HepG2 (cell line): ENCODE data around the gene SPINK4. TPM values are rescaled to one million over a fixed set of nuclear protein-coding genes. Genes with fewer than 3 reads are reported as not detected.

Experiments used
- ARID4A ChIP-seq: sonication (generic); formaldehyde crosslinking; IDR thresholded peaks from 2 replicates; pipeline ENCODE4 v1.5.0; 2020; ENCODE audit warnings: mild to moderate bottlenecking, missing genetic modification reagents, borderline replicate concordance
- DR1 ChIP-seq: sonication (generic); formaldehyde crosslinking; IDR thresholded peaks from 2 replicates; pipeline ENCODE4 v1.8.0; 2021; ENCODE audit warnings: mild to moderate bottlenecking, missing genetic modification reagents, inconsistent platforms
- ELF1 ChIP-seq: sonication (generic); formaldehyde crosslinking; IDR thresholded peaks from 2 replicates; pipeline ENCODE4 v1.4.0; 2020; ENCODE audit warnings: missing genetic modification reagents
- FIP1L1 ChIP-seq: fragments of 200-400 bp; formaldehyde crosslinking; IDR thresholded peaks from 2 replicates; pipeline ENCODE4 v1.6.1; 2018; ENCODE audit warnings: low read depth, mild to moderate bottlenecking, low read length, moderate library complexity, borderline replicate concordance; ENCODE audit not compliant: insufficient read depth
- IKZF1 ChIP-seq: fragments of 450-650 bp; IDR thresholded peaks from 2 replicates; pipeline ENCODE4 v1.7.1; 2016
- MTERF4 ChIP-seq: sonication (generic); formaldehyde crosslinking; IDR thresholded peaks from 2 replicates; pipeline ENCODE4 v1.8.0; 2023; ENCODE audit warnings: mild to moderate bottlenecking, missing genetic modification reagents
- NAIF1 ChIP-seq: sonication (generic); formaldehyde crosslinking; IDR thresholded peaks from 2 replicates; pipeline ENCODE4 v1.5.0; 2020; ENCODE audit warnings: mild to moderate bottlenecking, missing genetic modification reagents, borderline replicate concordance
- POLR2AphosphoS5 ChIP-seq: IDR thresholded peaks from 2 replicates; pipeline ENCODE4 v1.6.1; 2012; ENCODE audit warnings: low read depth, low read length
- RBM39 ChIP-seq: fragments of 200-400 bp; formaldehyde crosslinking; IDR thresholded peaks from one replicate; pipeline ENCODE4 v1.6.1; 2018; ENCODE audit warnings: antibody characterized with exemption, mild to moderate bottlenecking, low read depth, low read length; ENCODE audit not compliant: poor library complexity, severe bottlenecking
- RORA ChIP-seq: sonication (generic); formaldehyde crosslinking; IDR thresholded peaks from 2 replicates; pipeline ENCODE4 v1.5.0; 2020; ENCODE audit warnings: mild to moderate bottlenecking, missing genetic modification reagents, moderate library complexity
- SAFB2 ChIP-seq: sonication (generic); formaldehyde crosslinking; IDR thresholded peaks from 2 replicates; pipeline ENCODE4 v1.5.1; 2020; ENCODE audit warnings: missing genetic modification reagents, low read depth, mild to moderate bottlenecking, borderline replicate concordance
- SAP130 ChIP-seq: IDR thresholded peaks from 2 replicates; pipeline ENCODE4 v1.6.1; 2016; ENCODE audit warnings: low read depth
- SIN3B ChIP-seq: fragments of 150-350 bp; IDR thresholded peaks from 2 replicates; pipeline ENCODE4 v1.6.1; 2014; ENCODE audit warnings: low read length
- ZNF24 ChIP-seq: fragments of 450-650 bp; IDR thresholded peaks from 2 replicates; pipeline ENCODE4 v1.6.1; 2017; ENCODE audit warnings: antibody characterized with exemption, mild to moderate bottlenecking
- ZNF30 ChIP-seq: sonication (generic); formaldehyde crosslinking; IDR thresholded peaks from 2 replicates; pipeline ENCODE4 v1.5.0; 2020; ENCODE audit warnings: mild to moderate bottlenecking, missing genetic modification reagents
- ZNF446 ChIP-seq: sonication (generic); formaldehyde crosslinking; IDR thresholded peaks from 2 replicates; pipeline ENCODE4 v1.5.0; 2020; ENCODE audit warnings: mild to moderate bottlenecking, missing genetic modification reagents
- ZNF543 ChIP-seq: sonication (generic); formaldehyde crosslinking; IDR thresholded peaks from 2 replicates; pipeline ENCODE4 v1.4.0; 2020; ENCODE audit warnings: mild to moderate bottlenecking, missing genetic modification reagents
- ZNF547 ChIP-seq: sonication (generic); formaldehyde crosslinking; IDR thresholded peaks from 2 replicates; pipeline ENCODE4 v1.5.1; 2020; ENCODE audit warnings: mild to moderate bottlenecking, missing genetic modification reagents
- ZNF567 ChIP-seq: sonication (generic); formaldehyde crosslinking; IDR thresholded peaks from 2 replicates; pipeline ENCODE4 v1.8.1; 2023; ENCODE audit warnings: mild to moderate bottlenecking, missing genetic modification reagents, borderline replicate concordance
- ZNF720 ChIP-seq: sonication (generic); formaldehyde crosslinking; IDR thresholded peaks from 2 replicates; pipeline ENCODE4 v1.4.0; 2020; ENCODE audit warnings: missing genetic modification reagents
- ZNF766 ChIP-seq: sonication (generic); formaldehyde crosslinking; IDR thresholded peaks from 2 replicates; pipeline ENCODE4 v1.5.0; 2020; ENCODE audit warnings: missing genetic modification reagents, borderline replicate concordance
- ZNF773 ChIP-seq: sonication (generic); formaldehyde crosslinking; IDR thresholded peaks from 2 replicates; pipeline ENCODE4 v1.4.0; 2020; ENCODE audit warnings: missing genetic modification reagents, borderline replicate concordance
- ZNF83 ChIP-seq: sonication (generic); formaldehyde crosslinking; IDR thresholded peaks from 2 replicates; pipeline ENCODE4 v1.4.0; 2020; ENCODE audit warnings: missing genetic modification reagents, mild to moderate bottlenecking, borderline replicate concordance
- polyA plus RNA-seq, 8 experiments: library from polyadenylated mRNA; depleted of rRNA in 3 of 8; stranded (reverse) in 7 of 8; unstranded in 1 of 8; fragments of >200 nt; fragmentation: Illumina TruSeq in 4 of 8; extraction: Trizol in 4 of 8; gene quantifications; 2 replicates each; pipeline versions ENCODE4 v1.2.1 to v1.2.3, GENCODE V29; 2011 to 2016; ENCODE audit warnings: low read depth in 4 of 8, missing spikeins in 1 of 8, mixed read lengths in 1 of 8; ENCODE audit not compliant: insufficient read depth in 1 of 8
- total RNA-seq, 5 experiments: library from RNA; depleted of rRNA; stranded (reverse); fragments of >200 nt; fragmentation: Illumina TruSeq; extraction: Trizol; gene quantifications; 2 replicates each; pipeline ENCODE4 v1.2.3, GENCODE V29; 2016; ENCODE audit warnings: low read depth in 1 of 5
- TF ChIP-seq, protein P1 (sequence below): IDR thresholded peaks from 2 replicates; pipeline ENCODE4 v1.6.1; 2016; ENCODE audit warnings: low read depth

The SPINK4 gene
- total and polyA plus RNA-seq, 2 of the 13 experiments (the other 11 are each of a cell fraction or from before 2014, with no cell fraction given) = 0.53 to 3.4 TPM

- TF ChIP-seq MTERF4 (peak; percentile 85), FIP1L1 (no peak), DR1 (CRISPR knock-in tag) (no peak), ZNF30 (no peak), SAP130 (no peak; the same call in 1 of the 2 replicates), ZNF24 (no peak), ELF1 (CRISPR knock-in tag) (no peak), ZNF567 (CRISPR knock-in tag) (0 out of 2 replicates have a peak, but pooled peaks have one; percentile 40), POLR2AphosphoS5 (no peak), ZNF720 (no peak), NAIF1 (0 out of 2 replicates have a peak, but pooled peaks have one; percentile 56), ZNF766 (CRISPR knock-in tag) (no peak), ZNF547 (CRISPR knock-in tag) (no peak), SAFB2 (CRISPR knock-in tag) (no peak), ZNF83 (CRISPR knock-in tag) (no peak), RORA (CRISPR knock-in tag) (no peak), SIN3B (no peak), ZNF543 (CRISPR knock-in tag) (no peak; the same call in 1 of the 2 replicates), ARID4A (CRISPR knock-in tag) (no peak), RBM39 (peak; percentile 28), ZNF446 (CRISPR knock-in tag) (0 out of 2 replicates have a peak, but pooled peaks have one; percentile 8), ZNF773 (no peak), IKZF1 (no peak)
- TF ChIP-seq, protein P1, sequence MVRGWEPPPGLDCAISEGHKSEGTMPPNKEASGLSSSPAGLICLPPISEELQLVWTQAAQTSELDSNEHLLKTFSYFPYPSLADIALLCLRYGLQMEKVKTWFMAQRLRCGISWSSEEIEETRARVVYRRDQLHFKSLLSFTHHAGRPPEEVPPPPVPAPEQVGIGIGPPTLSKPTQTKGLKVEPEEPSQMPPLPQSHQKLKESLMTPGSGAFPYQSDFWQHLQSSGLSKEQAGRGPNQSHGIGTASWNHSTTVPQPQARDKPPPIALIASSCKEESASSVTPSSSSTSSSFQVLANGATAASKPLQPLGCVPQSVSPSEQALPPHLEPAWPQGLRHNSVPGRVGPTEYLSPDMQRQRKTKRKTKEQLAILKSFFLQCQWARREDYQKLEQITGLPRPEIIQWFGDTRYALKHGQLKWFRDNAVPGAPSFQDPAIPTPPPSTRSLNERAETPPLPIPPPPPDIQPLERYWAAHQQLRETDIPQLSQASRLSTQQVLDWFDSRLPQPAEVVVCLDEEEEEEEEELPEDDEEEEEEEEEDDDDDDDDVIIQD (CRISPR knock-in tag) = no peak
Observed at GRCh38 chr9:33264003-33264472, 24.1 kb downstream of the SPINK4 start (continued).
